Skeletal muscle tissue (tissue), 4 donors: Measurements from ENCODE around the gene FRAS1. TPM values are rescaled to one million over a fixed set of nuclear protein-coding genes. Genes with fewer than 3 reads are reported as not detected.

Source experiments
- H3K27ac ChIP-seq: one replicate; pipeline ENCODE4 v1.7.0; 2013; ENCODE audit warnings: mild to moderate bottlenecking, low read depth, low read length, inconsistent platforms
- H3K27me3 ChIP-seq, 3 donors: one replicate each; pipeline ENCODE4 v1.7.0; 2013; ENCODE audit warnings: low read length in 3 of 3; ENCODE audit not compliant: control insufficient read depth in 3 of 3, insufficient read depth in 3 of 3
- H3K36me3 ChIP-seq, 3 donors: one replicate each; pipeline ENCODE4 v1.7.0; 2013; ENCODE audit warnings: low read length in 3 of 3; ENCODE audit not compliant: control insufficient read depth in 3 of 3, insufficient read depth in 3 of 3
- H3K4me1 ChIP-seq, 3 donors: one replicate each; pipeline ENCODE4 v1.7.0; 2013; ENCODE audit warnings: low read length in 3 of 3, mild to moderate bottlenecking in 3 of 3; ENCODE audit not compliant: control insufficient read depth in 3 of 3, insufficient read depth in 3 of 3
- H3K4me3 ChIP-seq, 3 donors: one replicate each; pipeline ENCODE4 v1.7.0; 2013; ENCODE audit warnings: low read length in 3 of 3
- H3K9ac ChIP-seq, 3 donors: one replicate each; pipeline ENCODE4 v1.7.0; 2013; ENCODE audit warnings: low read length in 3 of 3, mild to moderate bottlenecking in 3 of 3, moderate library complexity in 2 of 3, low read depth in 1 of 3
- H3K9me3 ChIP-seq, 3 donors: one replicate each; pipeline ENCODE4 v1.7.0; 2013; ENCODE audit warnings: low read length in 3 of 3; ENCODE audit not compliant: control insufficient read depth in 3 of 3
- total RNA-seq: library from RNA; depleted of rRNA; stranded (reverse); fragments of >200 nt; gene quantifications from one replicate; pipeline ENCODE4 v1.2.3, GENCODE V29; 2014
- donor health status: Osteomylitis.

The FRAS1 gene
- total RNA-seq, 1 donor from 2014 or later: 15.1 TPM

GRCh38 chr4:78217557-78217956 lies 160.4 kb downstream of the FRAS1 start:
- Histone ChIP-seq H3K36me3 (no peaks in the 10 kb centered on the region), H3K27ac (no peak overlapping the region), H3K9me3 (no peaks in the 10 kb centered on the region), H3K27me3 (no peaks in the 10 kb centered on the region), H3K9ac (no peak overlapping the region), H3K4me3 (no peak overlapping the region), H3K4me1 (no peaks in the 10 kb centered on the region)

- Histone ChIP-seq H3K9ac (no peak overlapping the region), H3K4me1 (no peaks in the 10 kb centered on the region), H3K9me3 (no peaks in the 10 kb centered on the region), H3K27ac (no peak overlapping the region), H3K27me3 (no peaks in the 10 kb centered on the region), H3K36me3 (no peaks in the 10 kb centered on the region), H3K4me3 (no peak overlapping the region)
Measured at GRCh38 chr4:78218260-78218659, 161.1 kb downstream of the FRAS1 start.

- no peaks in the 10 kb centered on the region for H3K4me1 ChIP-seq
- no peak overlapping the region for H3K4me3 ChIP-seq
- H3K36me3 ChIP-seq: no peaks in the 10 kb centered on the region
- no peak overlapping the region for H3K9ac ChIP-seq
- H3K9me3 ChIP-seq: no peaks in the 10 kb centered on the region
- no peak overlapping the region for H3K27ac ChIP-seq
- H3K27me3 ChIP-seq: no peaks in the 10 kb centered on the region
Measured at GRCh38 chr4:78219825-78220224, 162.7 kb downstream of the FRAS1 start.

- Histone ChIP-seq H3K4me3 (no peak overlapping the region), H3K9ac (no peak overlapping the region), H3K9me3 (no peaks in the 10 kb centered on the region), H3K27ac (no peak overlapping the region), H3K4me1 (no peaks in the 10 kb centered on the region), H3K36me3 (no peaks in the 10 kb centered on the region), H3K27me3 (no peaks in the 10 kb centered on the region)
Measured at GRCh38 chr4:78220283-78220682, 163.2 kb downstream of the FRAS1 start.

GRCh38 chr4:78222575-78223186 lies 165.6 kb downstream of the FRAS1 start:
- H3K27ac ChIP-seq: no peak overlapping the region
- H3K27me3 ChIP-seq: no peaks in the 10 kb centered on the region
- H3K4me1 ChIP-seq: no peaks in the 10 kb centered on the region
- no peak overlapping the region for H3K9ac ChIP-seq
- no peak overlapping the region for H3K4me3 ChIP-seq
- no peaks in the 10 kb centered on the region for H3K9me3 ChIP-seq
- H3K36me3 ChIP-seq: no peaks in the 10 kb centered on the region

GRCh38 chr4:78225236-78225635 lies 168.1 kb downstream of the FRAS1 start:
- no peak overlapping the region for H3K4me3 ChIP-seq
- no peak overlapping the region for H3K27ac ChIP-seq
- H3K9me3 ChIP-seq: no peaks in the 10 kb centered on the region
- no peaks in the 10 kb centered on the region for H3K27me3 ChIP-seq
- no peaks in the 10 kb centered on the region for H3K4me1 ChIP-seq
- H3K36me3 ChIP-seq: no peaks in the 10 kb centered on the region
- no peak overlapping the region for H3K9ac ChIP-seq

GRCh38 chr4:78226279-78226678 lies 169.2 kb downstream of the FRAS1 start:
- Histone ChIP-seq H3K9ac (no peak overlapping the region), H3K27ac (no peak overlapping the region), H3K9me3 (no peaks in the 10 kb centered on the region), H3K4me3 (no peak overlapping the region), H3K4me1 (no peaks in the 10 kb centered on the region), H3K36me3 (no peaks in the 10 kb centered on the region), H3K27me3 (no peaks in the 10 kb centered on the region)

GRCh38 chr4:78227411-78228057 lies 170.4 kb downstream of the FRAS1 start:
- Histone ChIP-seq H3K4me3 (no peak overlapping the region), H3K36me3 (no peaks in the 10 kb centered on the region), H3K27ac (no peak overlapping the region), H3K9ac (no peak overlapping the region), H3K4me1 (no peaks in the 10 kb centered on the region), H3K9me3 (no peaks in the 10 kb centered on the region), H3K27me3 (no peaks in the 10 kb centered on the region)

GRCh38 chr4:78235800-78236199 lies 178.7 kb downstream of the FRAS1 start:
- no peak overlapping the region for H3K27ac ChIP-seq
- no peaks in the 10 kb centered on the region for H3K36me3 ChIP-seq
- no peaks in the 10 kb centered on the region for H3K4me1 ChIP-seq
- no peaks in the 10 kb centered on the region for H3K9me3 ChIP-seq
- no peak overlapping the region for H3K4me3 ChIP-seq
- H3K9ac ChIP-seq: no peak overlapping the region
- H3K27me3 ChIP-seq: no peaks in the 10 kb centered on the region

- H3K4me3 ChIP-seq: no peak overlapping the region
- H3K4me1 ChIP-seq: no peaks in the 10 kb centered on the region
- no peaks in the 10 kb centered on the region for H3K36me3 ChIP-seq
- no peaks in the 10 kb centered on the region for H3K9me3 ChIP-seq
- H3K9ac ChIP-seq: no peak overlapping the region
- no peak overlapping the region for H3K27ac ChIP-seq
- H3K27me3 ChIP-seq: no peaks in the 10 kb centered on the region
Measured at GRCh38 chr4:78237360-78237759, 180.2 kb downstream of the FRAS1 start.
